ENCODE results near the gene ROBO2.

ROBO2 gene

DNA sequence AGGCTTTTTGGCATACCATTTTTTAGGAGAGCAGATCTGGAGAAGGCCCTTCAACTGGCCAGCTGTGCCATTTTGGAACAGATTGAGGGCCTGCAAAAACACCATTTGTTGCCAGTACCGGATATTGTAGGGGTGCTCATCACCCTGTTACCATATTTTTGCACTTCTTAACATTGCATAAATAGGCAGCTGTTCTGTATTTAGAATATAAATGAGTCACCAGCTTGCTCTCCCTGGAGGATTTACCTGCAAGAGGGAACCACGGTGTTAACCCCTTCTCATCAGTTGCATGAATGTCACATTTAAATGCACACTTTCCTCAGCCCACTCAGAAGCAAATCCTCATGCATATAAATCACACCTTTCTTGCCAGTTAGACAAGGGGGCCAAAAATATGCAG lies 435.6 kb downstream of the ROBO2 start:
- no peak for DNase-seq (ENCODE audit: low read depth in 1 of 2, low spot score in 1 of 2)
- H3K4me3 ChIP-seq (replicated peaks; ENCODE audit: insufficient read depth, low read length), result no peak overlapping the region
- no peaks in the 10 kb centered on the region for H3K27me3 ChIP-seq (ENCODE audit: insufficient read depth, poor library complexity, severe bottlenecking)
- no peak overlapping the region for H3K27ac ChIP-seq (replicated peaks)
- no peak for TF ChIP-seq GABPA (IDR thresholded peaks at IDR 0.05; ENCODE audit: low read depth)
- TF ChIP-seq, protein P1, sequence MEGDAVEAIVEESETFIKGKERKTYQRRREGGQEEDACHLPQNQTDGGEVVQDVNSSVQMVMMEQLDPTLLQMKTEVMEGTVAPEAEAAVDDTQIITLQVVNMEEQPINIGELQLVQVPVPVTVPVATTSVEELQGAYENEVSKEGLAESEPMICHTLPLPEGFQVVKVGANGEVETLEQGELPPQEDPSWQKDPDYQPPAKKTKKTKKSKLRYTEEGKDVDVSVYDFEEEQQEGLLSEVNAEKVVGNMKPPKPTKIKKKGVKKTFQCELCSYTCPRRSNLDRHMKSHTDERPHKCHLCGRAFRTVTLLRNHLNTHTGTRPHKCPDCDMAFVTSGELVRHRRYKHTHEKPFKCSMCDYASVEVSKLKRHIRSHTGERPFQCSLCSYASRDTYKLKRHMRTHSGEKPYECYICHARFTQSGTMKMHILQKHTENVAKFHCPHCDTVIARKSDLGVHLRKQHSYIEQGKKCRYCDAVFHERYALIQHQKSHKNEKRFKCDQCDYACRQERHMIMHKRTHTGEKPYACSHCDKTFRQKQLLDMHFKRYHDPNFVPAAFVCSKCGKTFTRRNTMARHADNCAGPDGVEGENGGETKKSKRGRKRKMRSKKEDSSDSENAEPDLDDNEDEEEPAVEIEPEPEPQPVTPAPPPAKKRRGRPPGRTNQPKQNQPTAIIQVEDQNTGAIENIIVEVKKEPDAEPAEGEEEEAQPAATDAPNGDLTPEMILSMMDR (IDR thresholded peaks at IDR 0.05; ENCODE audit: insufficient read depth, low read length), result no peak
- TF ChIP-seq SPI1 (IDR thresholded peaks at IDR 0.05; ENCODE audit: borderline replicate concordance, low read depth), result no peak
- TF ChIP-seq, protein P2, sequence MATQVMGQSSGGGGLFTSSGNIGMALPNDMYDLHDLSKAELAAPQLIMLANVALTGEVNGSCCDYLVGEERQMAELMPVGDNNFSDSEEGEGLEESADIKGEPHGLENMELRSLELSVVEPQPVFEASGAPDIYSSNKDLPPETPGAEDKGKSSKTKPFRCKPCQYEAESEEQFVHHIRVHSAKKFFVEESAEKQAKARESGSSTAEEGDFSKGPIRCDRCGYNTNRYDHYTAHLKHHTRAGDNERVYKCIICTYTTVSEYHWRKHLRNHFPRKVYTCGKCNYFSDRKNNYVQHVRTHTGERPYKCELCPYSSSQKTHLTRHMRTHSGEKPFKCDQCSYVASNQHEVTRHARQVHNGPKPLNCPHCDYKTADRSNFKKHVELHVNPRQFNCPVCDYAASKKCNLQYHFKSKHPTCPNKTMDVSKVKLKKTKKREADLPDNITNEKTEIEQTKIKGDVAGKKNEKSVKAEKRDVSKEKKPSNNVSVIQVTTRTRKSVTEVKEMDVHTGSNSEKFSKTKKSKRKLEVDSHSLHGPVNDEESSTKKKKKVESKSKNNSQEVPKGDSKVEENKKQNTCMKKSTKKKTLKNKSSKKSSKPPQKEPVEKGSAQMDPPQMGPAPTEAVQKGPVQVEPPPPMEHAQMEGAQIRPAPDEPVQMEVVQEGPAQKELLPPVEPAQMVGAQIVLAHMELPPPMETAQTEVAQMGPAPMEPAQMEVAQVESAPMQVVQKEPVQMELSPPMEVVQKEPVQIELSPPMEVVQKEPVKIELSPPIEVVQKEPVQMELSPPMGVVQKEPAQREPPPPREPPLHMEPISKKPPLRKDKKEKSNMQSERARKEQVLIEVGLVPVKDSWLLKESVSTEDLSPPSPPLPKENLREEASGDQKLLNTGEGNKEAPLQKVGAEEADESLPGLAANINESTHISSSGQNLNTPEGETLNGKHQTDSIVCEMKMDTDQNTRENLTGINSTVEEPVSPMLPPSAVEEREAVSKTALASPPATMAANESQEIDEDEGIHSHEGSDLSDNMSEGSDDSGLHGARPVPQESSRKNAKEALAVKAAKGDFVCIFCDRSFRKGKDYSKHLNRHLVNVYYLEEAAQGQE (IDR thresholded peaks at IDR 0.05; ENCODE audit: insufficient replicate concordance, low read depth), result no peak
- TF ChIP-seq POLR2AphosphoS5 (IDR thresholded peaks at IDR 0.05; ENCODE audit: low read depth), result no peak

DNA sequence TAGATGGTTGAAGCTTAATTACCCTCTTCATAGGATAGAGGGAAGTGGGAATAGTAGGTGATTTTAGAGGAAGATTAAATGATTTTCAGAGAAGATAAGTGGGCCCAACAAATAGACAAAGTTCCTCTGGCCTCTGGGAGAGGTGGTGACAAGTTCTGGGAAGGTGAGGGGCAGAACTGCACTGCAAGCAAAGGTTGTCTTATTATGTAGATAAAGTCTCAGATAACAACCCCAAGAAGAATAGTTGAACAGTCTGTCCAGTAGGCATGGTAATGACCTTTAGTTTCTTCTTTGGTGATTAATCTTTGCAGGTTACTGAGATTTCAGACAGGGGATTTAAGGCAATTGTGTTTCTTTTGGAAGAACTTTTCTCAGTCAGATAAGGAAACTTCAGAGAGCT lies 439.1 kb downstream of the ROBO2 start:
- no peaks in the 10 kb centered on the region for H3K27me3 ChIP-seq (ENCODE audit: insufficient read depth, poor library complexity, severe bottlenecking)
- DNase-seq (ENCODE audit: low read depth in 1 of 2, low spot score in 1 of 2), result no peak
- H3K4me3 ChIP-seq (replicated peaks; ENCODE audit: insufficient read depth, low read length), result no peak overlapping the region
- TF ChIP-seq POLR2AphosphoS5 (IDR thresholded peaks at IDR 0.05; ENCODE audit: low read depth) (no peak), GABPA (IDR thresholded peaks at IDR 0.05; ENCODE audit: low read depth) (no peak), SPI1 (IDR thresholded peaks at IDR 0.05; ENCODE audit: borderline replicate concordance, low read depth) (no peak)
- TF ChIP-seq, protein P1 (IDR thresholded peaks at IDR 0.05; ENCODE audit: insufficient read depth, low read length), result no peak
- TF ChIP-seq, protein P2 (IDR thresholded peaks at IDR 0.05; ENCODE audit: insufficient replicate concordance, low read depth), result no peak
- no peak overlapping the region for H3K27ac ChIP-seq (replicated peaks)

DNA sequence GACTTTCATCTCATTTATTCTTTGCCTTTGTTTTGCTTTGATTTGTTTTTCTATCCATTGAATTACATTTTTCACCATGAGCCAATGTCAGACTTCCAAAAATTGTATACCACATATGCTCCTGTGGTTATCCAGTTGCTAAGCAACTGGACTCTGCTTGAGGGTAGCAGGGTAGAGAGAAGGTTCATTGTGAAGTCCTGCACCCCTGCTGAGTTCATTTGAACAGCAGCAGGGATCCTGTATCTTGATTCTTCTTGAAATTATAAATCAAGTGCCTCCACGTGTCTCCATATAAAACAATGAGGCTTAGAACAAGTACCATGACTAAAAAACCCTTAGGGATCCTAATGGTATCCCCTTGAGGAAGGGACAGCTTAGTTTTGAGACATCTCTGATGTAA lies 449.3 kb downstream of the ROBO2 start:
- Histone ChIP-seq H3K27ac (replicated peaks) (no peak overlapping the region), H3K27me3 (ENCODE audit: insufficient read depth, poor library complexity, severe bottlenecking) (no peaks in the 10 kb centered on the region), H3K4me3 (replicated peaks; ENCODE audit: insufficient read depth, low read length) (no peak overlapping the region)
- TF ChIP-seq GABPA (IDR thresholded peaks at IDR 0.05; ENCODE audit: low read depth), result no peak
- TF ChIP-seq, protein P1 (IDR thresholded peaks at IDR 0.05; ENCODE audit: insufficient read depth, low read length), result no peak
- TF ChIP-seq, protein P2 (IDR thresholded peaks at IDR 0.05; ENCODE audit: insufficient replicate concordance, low read depth), result no peak
- no peak for TF ChIP-seq SPI1 (IDR thresholded peaks at IDR 0.05; ENCODE audit: borderline replicate concordance, low read depth)
- TF ChIP-seq POLR2AphosphoS5 (IDR thresholded peaks at IDR 0.05; ENCODE audit: low read depth), result no peak
- no peak for DNase-seq (ENCODE audit: low read depth in 1 of 2, low spot score in 1 of 2)
